Astrocyte (in vitro differentiated cells and primary cell): Measurements from ENCODE around the gene SMIM35.

ENCODE experiments used
- CTCF ChIP-seq: IDR thresholded peaks from 2 replicates; pipeline ENCODE4 v1.5.1; 2011; ENCODE audit warnings: low read depth, mild to moderate bottlenecking, inconsistent platforms, low read length, moderate library complexity; ENCODE audit not compliant: insufficient read depth
- EZH2 ChIP-seq: IDR thresholded peaks from 2 replicates; pipeline ENCODE4 v1.6.1; 2012; ENCODE audit warnings: mild to moderate bottlenecking, low read length, inconsistent platforms; ENCODE audit not compliant: insufficient read depth

- TF ChIP-seq CTCF (no peak), EZH2 (no peak)
Measured at GRCh38 chr11:117973503-117973860, 113.3 kb downstream of the SMIM35 start.
